Left cardiac atrium (tissue), 4 donors: ENCODE results near the gene ARL15. TPM values are rescaled to one million over a fixed set of nuclear protein-coding genes. Genes with fewer than 3 reads are reported as not detected.

Experiments used
- ATAC-seq, 2 donors: fragments of 200-7000 bp; cut with Tn5 transposase; one replicate each; pipeline ENCODE4 v1.9.1; 2020; ENCODE audit warnings: mild to moderate bottlenecking in 2 of 2, moderate library complexity in 2 of 2
- DNase-seq: peaks from one replicate; pipeline ENCODE4 v3.0.0-alpha.2; 2020
- intact Hi-C, 2 donors: fragments of 100-400 bp; cut with DNase I; formaldehyde crosslinking; loops; one replicate each; pipeline versions ENCODE4 v1.14.1 to v1.15.1; 2022 to 2023
- total RNA-seq, 2 donors: library from RNA; stranded (reverse); fragmentation: NEBNext Ultra II Directional; extraction: Animal tissue kit (Norgen Biotek cat#: 25700); gene quantifications; one replicate each; pipeline ENCODE4 v1.2.1, GENCODE V29; 2021
- donor health status: DM: no; HTN: yes; CAD: no.
- donor health status: DM: no; HTN: yes; CAD: no; lungs with severe emphysema.
- donor health status: DM: yes; HTN: yes; CAD: no.
- donor health status: Dilated cardiomyopathy.

Gene ARL15
- total RNA-seq, 2 donors from 2014 or later: 19.0 to 22.7 TPM

- intact Hi-C loops: no loop called here
- no peak for DNase-seq
- no peak for ATAC-seq
These were observed 16.2 kb downstream of the ARL15 start for GRCh38 chr5:54294097-54294667.

DNA sequence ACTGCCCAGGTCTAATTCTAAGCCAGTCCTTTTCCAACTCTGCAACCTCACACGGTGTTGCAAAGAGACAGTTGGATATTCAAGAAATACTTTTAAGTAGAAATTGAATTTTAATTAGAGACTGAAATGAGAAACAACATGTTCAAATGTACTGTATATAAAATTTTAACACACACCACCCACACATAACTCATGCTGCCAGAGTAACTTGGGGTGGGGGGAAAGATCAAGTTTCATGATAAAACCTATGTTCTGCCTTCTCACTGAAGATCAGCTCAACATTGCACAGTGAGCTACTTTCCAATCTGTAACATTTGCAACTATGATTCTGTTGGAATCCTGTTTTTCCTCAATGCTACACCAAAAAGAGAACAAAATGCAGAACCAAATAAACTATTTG lies 17.5 kb downstream of the ARL15 start:
- ATAC-seq (no peak), DNase-seq (no peak)
- intact Hi-C loops: no loop called here

DNA sequence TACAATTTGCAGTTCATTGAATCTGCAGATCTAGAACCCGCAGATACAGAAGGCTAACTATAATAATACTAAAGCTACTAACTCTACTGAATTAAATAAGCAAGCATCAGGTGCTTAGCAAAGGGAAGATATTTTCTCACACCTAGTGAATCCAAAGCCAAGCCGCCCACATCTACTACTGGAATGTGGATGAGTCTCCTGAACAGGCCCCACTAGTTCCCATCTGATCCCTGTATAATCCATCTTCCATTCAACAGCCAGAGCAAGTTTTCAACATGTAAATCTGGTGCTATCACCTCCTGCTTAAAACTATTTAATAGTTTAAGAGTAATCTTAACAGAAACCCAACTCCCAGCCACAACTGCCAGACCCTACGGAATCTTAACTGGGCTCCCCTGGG lies 18.9 kb downstream of the ARL15 start:
- ATAC-seq (no peak), DNase-seq (no peak)
- intact Hi-C loops: no loop called here

- intact Hi-C loops: no loop called here
- ATAC-seq: no peak
- no peak for DNase-seq
These were observed 20.6 kb downstream of the ARL15 start for GRCh38 chr5:54289769-54290168.

DNA sequence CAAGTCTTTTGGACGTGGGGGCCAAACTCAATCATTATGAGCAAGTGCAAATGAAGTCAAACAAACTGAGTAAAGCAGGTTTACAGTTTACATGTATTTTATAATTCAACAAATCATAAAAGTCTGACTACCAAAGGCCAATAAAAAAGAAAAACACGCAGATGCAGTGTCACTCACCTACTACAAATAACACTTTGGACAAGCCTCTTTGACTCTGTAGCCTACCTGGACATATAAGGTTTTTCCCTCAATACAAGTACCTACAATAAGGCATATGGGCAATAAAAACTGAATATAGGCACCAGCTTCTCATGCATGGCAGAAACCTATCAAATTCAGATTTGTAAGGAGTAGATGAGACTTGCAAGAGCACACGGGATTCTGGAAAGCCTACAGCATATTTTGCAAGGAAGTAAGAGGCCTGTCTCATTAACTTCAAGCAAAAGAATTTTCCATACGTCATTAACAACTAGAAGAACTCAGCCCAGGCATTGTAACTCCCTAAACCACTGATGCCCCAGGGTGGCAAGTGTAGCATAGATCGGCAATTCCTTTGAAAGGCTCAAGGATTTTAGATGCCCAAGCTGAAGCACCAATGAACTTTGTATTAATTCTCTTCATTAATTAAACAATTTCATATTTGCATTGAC lies 21.7 kb downstream of the ARL15 start:
- intact Hi-C loops: no loop called here
- ATAC-seq: no peak
- no peak for DNase-seq

GRCh38 chr5:54285686-54286085 lies 24.7 kb downstream of the ARL15 start:
- intact Hi-C loops: no loop called here

DNA sequence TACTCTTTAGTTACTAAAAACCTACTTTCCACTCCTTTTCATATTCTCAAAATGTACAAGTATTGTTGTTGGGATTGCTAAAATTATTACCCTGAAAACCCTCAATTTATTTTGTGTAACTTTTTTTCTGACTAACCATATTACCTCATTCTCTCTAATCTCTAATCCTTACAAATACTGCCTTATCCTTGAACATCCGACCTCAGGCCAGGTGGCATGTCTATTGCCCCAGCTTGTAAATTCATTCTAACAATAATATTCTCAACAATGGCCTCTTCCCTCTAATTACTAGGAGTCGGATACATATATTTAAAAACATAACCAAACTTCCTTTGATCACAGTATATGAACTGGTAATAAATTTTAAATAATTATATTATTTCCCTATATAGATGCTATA lies 25.8 kb downstream of the ARL15 start:
- ATAC-seq (no peak), DNase-seq (no peak)
- intact Hi-C loops: no loop called here

More at GRCh38 chr5:54285686-54286085, 24.7 kb downstream of the ARL15 start:
- no peak for ATAC-seq
- no peak for DNase-seq

DNA sequence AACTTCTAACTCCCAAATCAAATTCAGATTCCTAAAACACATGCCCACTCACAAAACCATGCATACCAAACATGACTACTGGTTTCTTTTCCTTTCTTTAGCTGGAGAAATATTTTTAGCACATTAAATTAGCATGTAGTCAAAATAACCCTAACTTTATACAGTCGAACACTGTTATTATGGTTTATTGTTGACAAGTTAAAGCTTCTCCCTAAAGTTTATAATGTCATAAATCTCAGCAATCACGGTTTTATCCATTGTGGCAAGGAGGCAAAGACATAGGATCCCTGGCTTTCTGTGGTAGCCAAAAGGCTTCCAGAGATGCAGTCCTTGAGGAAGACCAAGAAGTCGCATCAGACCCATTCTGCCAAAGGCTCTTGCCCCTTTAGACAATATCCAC lies 27.5 kb downstream of the ARL15 start:
- no peak for DNase-seq
- no peak for ATAC-seq
- intact Hi-C loops: no loop called here

GRCh38 chr5:54281960-54282692 lies 28.2 kb downstream of the ARL15 start:
- ATAC-seq: no peak
- no peak for DNase-seq
- intact Hi-C loops: no loop called here

DNA sequence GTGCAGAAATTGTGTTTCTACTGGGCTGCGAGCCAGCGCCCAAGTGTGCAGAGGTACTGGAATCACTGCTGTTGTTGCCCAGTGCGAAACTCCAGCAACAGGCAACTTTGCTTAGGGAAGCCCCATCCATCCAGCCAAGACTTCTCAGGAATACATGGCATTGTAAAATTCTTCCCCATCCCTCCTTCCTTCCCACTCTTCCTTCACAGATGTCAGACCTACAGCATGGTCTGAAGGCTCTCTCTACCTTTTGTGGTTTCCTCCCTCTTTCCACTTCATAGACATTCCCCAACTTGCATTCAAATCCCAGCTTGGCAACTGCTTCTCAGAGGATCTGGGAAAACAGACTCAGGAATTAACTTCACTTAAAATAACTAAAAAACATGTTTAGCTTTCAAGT lies 30.4 kb downstream of the ARL15 start:
- ATAC-seq (no peak), DNase-seq (no peak)
- intact Hi-C loops: no loop called here

GRCh38 chr5:54278979-54279717 lies 31.2 kb downstream of the ARL15 start:
- intact Hi-C loops: no loop called here
- ATAC-seq: no peak

GRCh38 chr5:54278036-54278830 lies 32.1 kb downstream of the ARL15 start:
- intact Hi-C loops: no loop called here
- DNase-seq (no peak), ATAC-seq (no peak)

More at GRCh38 chr5:54278979-54279717, 31.2 kb downstream of the ARL15 start:
- no peak for DNase-seq

DNA sequence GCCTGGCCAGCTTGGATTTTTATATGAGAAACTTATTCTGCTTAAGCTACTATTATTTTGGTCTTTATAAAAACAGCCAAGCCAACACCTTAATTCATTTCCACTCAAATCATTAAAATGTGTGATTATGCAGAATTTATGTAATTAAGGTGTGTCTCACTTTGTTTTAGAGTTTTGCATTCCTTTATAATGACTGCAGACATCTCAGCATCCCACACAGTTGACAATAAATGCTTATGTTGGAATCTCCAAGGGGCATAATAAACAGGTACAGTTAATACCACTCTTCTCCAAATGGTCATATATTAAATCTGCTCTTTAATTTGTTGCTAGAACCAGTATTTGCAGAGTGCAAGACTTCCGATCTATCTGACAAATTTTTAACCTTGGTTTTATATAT lies 34.3 kb downstream of the ARL15 start:
- DNase-seq: no peak
- intact Hi-C loops: no loop called here
- ATAC-seq: no peak

GRCh38 chr5:54275361-54275760 lies 35.0 kb downstream of the ARL15 start:
- DNase-seq: no peak
- intact Hi-C loops: no loop called here
- no peak for ATAC-seq

DNA sequence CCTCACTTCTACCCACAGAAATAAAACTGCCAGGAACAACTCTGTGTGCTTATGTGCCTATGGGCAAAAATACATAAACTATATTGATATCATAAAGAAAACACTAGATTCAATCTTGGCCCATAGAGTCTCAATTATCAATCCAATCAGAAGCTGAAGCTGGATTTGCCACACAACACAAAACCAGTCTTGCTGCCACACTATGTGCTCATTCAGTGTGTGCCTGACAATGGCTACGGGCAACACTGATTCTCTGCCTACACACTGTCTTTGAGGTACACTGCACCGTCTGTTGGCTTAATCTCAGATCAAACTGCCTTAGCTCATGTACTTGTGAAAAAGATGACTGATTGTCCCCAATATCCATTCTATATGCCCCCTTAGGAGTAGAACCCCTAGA lies 35.4 kb downstream of the ARL15 start:
- intact Hi-C loops: no loop called here

DNA sequence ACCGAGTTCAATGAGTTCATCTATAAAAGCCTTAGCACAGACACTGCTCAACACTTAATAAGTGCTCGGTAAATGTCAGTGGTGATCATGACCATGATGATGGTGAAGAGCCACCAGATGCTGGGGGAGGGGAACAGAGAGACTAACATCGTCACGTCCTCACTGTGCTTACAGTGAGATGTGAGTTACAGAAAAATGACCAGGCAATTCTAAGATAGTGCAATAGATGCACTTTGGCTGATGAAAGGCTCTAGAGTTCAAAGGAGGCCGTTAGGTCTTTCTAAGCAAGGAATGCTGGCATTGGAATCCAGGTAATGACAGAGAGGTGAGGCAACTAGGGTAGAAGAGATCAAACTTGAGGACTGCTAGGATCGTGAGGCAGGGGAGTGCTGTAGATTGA lies 36.7 kb downstream of the ARL15 start:
- intact Hi-C loops: no loop called here
- DNase-seq (no peak), ATAC-seq (no peak)

More for the DNA sequence above, 35.4 kb downstream of the ARL15 start:
- DNase-seq (no peak), ATAC-seq (no peak)

DNA sequence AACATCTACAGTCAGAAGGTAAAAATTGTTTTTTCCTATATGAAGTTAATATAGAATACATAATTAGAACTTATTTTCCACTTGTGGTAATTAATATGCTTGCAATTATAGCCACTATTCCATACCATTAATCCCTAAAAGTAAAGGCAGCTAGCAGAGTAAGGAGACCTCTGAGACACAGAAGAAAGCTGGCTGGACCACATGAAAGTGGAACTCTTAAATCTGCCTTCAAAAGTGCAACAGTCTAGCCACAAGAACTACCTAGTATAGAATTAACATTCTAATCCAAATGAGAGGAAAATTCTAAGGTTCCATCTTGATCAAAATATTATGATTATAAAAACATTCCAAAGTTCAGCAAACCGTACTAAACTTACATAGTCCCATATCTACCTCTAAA lies 37.6 kb downstream of the ARL15 start:
- intact Hi-C loops: no loop called here
- DNase-seq (no peak), ATAC-seq (no peak)

GRCh38 chr5:54270326-54270725 lies 40.0 kb downstream of the ARL15 start:
- DNase-seq (no peak), ATAC-seq (no peak)
- intact Hi-C loops: no loop called here

DNA sequence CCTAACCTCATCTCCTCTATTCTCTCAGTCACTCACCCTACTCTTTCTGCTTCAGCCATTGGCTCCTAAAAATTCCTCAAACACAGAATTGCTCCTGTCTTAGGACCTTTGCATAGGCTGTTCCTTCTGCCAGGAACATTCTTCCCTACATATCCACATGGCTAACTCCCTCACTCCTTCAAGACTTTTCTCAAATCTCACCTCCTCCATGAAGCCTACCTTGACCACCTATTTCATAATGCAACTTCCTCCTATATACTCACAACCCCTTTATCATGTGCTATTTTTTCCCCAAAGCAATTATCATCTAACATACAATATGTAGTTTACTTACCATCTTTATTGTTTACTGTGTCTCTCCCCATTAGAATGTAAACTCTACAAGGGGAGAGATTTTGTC lies 45.8 kb downstream of the ARL15 start:
- no peak for DNase-seq
- intact Hi-C loops: no loop called here

More for the DNA sequence above, 45.8 kb downstream of the ARL15 start:
- ATAC-seq: no peak
